Breast epithelium (tissue), 3 donors: ENCODE results near the gene CDC73.

Experiments used
- CTCF ChIP-seq, 3 donors: fragments of 450-650 bp; IDR thresholded peaks; one replicate each; pipeline ENCODE4 v1.5.1; 2016 to 2017; ENCODE audit warnings: antibody characterized with exemption in 3 of 3, mild to moderate bottlenecking in 3 of 3, moderate library complexity in 3 of 3
- POLR2A ChIP-seq: fragments of 450-650 bp; IDR thresholded peaks from one replicate; pipeline ENCODE4 v1.6.1; 2016; ENCODE audit warnings: antibody characterized with exemption, mild to moderate bottlenecking, moderate library complexity
- POLR2AphosphoS5 ChIP-seq, 3 donors: sonication (generic); formaldehyde crosslinking; IDR thresholded peaks; one replicate each; pipeline ENCODE4 v1.6.1; 2017; ENCODE audit warnings: antibody characterized with exemption in 3 of 3

GRCh38 chr1:193156822-193157142 is 35.0 kb downstream of the CDC73 start:
- TF ChIP-seq CTCF (IDR thresholded peaks at IDR 0.05) (no peak), POLR2A (no peak), POLR2AphosphoS5 (IDR thresholded peaks at IDR 0.05) (no peak)
